WERI-Rb-1 (cell line): ENCODE data around the gene CD8B.
"Not testable (repeated sequence)": the region's sequence is repeated elsewhere in the genome, so short reads cannot be mapped to it uniquely, and the experiment has no call there.

Experiments used
- DNase-seq: peaks from one replicate; pipeline ENCODE4 v3.0.0-alpha.2; 2020
- H3K27ac ChIP-seq: fragments of 250-450 bp; sonication (Bioruptor Pico); 2 replicates; pipeline ENCODE4 v1.5.1; 2020; ENCODE audit warnings: mild to moderate bottlenecking, moderate library complexity
- H3K27me3 ChIP-seq: fragments of 250-450 bp; sonication (Bioruptor Pico); 2 replicates; pipeline ENCODE4 v1.5.1; 2021; ENCODE audit warnings: mild to moderate bottlenecking, low read depth, moderate library complexity; ENCODE audit not compliant: insufficient read depth, severe bottlenecking
- H3K36me3 ChIP-seq: fragments of 250-450 bp; sonication (Bioruptor Pico); 2 replicates; pipeline ENCODE4 v1.5.1; 2020; ENCODE audit warnings: mild to moderate bottlenecking, moderate library complexity
- H3K4me3 ChIP-seq: 2 replicates; pipeline ENCODE4 v1.5.1; 2011; ENCODE audit warnings: low read depth, mild to moderate bottlenecking, control low read depth, low read length
- H3K9me3 ChIP-seq: fragments of 250-450 bp; sonication (Bioruptor Pico); 2 replicates; pipeline ENCODE4 v1.5.1; 2021; ENCODE audit warnings: mild to moderate bottlenecking, moderate library complexity; ENCODE audit not compliant: severe bottlenecking
- TF ChIP-seq, protein P1 (sequence below): IDR thresholded peaks from 2 replicates; pipeline ENCODE4 v1.5.1; 2011; ENCODE audit warnings: low read depth, mild to moderate bottlenecking, control low read depth, inconsistent platforms, low read length

CD8B gene

DNA sequence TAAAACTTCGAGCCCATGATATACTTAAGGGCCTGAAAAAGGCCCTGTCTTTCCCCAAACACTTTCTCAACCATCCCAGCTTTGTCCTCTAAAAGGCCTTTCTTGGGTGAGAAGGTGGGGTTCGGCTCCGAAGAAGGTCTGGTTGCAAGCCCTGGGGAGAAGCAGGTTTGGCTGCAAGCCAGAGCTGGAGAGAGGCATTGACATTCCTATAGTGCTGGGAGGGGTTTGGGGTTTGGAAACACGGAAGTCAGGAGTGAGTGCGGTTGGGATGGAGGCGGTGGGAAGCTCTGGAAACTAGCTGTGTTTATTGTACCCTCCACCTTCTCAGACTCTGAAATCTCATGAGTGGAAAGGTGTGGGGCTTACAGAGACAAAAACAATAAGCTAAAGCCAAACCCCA lies 5.7 kb downstream of the CD8B start:
- not testable (repeated sequence) for DNase-seq, H3K27me3 ChIP-seq

DNA sequence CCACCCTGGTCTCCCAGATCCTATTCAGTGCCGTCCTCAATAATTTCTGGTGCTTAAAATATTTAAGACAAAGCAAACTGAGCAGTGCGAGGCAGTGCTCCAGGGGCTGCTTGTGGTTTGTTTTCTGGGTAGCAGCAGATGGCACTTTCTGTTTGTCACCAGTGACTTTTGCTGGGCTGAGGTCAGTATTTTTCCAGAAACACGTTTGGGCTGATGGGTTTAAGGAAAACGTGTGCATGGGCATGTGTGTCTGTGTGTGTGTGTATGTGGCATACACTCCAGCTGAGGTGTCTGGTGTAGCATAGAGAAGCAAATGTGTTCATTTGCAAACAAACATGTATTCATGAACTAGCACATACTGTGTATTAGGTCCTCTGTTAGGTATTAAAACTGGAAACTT lies 10.1 kb downstream of the CD8B start:
- not testable (repeated sequence) for DNase-seq, H3K4me3 ChIP-seq, H3K9me3 ChIP-seq, H3K27me3 ChIP-seq, H3K27ac ChIP-seq, H3K36me3 ChIP-seq

More for the DNA sequence above, 5.7 kb downstream of the CD8B start:
- H3K4me3 ChIP-seq, H3K36me3 ChIP-seq, H3K27ac ChIP-seq, H3K9me3 ChIP-seq: not testable (repeated sequence)

DNA sequence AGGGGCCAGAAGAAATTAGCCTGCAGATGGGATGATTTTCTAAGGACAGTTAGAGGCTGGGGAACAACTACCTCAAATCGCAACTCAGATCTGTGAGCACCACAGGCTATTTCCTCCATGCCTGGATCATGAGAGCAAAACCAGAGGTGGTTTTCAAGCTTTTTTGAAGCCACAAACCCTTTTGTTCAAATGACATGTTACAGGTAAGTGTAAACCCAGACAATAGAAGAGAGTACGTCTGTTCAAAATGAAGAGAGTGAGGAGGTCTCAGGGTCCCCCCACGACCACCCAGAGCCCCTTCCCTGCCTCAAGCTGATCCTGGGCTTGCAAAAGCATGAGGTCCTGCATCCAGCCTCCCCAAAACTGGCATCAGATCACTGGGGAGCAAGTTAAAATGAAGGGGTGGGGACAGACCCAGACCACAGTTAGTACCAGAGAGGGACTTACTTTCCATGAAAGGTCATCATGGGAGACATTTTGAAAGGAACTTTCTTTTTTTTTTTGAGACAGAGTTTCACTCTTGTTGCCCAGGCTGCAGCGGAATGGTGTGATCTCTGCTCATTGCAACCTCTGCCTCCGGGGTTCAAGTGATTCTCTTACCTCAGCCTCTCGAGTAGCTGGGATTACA lies 19.0 kb downstream of the CD8B start:
- not testable (repeated sequence) for DNase-seq, H3K36me3 ChIP-seq, H3K27me3 ChIP-seq, H3K27ac ChIP-seq, H3K9me3 ChIP-seq, H3K4me3 ChIP-seq

DNA sequence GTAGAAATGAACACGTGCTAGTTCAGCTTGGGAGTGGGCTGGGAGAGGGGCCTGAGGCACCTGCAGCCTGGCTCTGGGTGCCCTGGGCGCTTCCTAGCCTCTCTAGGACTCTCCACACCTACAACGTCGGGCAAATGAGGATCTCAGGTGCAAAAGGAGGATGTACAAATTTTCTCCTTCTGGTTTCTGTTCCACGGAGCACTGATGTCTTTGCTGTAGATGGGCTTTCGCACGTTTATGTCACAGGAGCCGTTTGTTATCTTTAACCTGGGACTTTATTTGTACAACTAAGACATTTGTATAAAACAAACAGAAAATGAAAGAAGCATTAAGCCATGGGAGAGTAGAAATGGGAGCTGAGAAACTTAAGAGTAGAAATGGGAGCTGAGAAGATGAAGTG lies 20.4 kb downstream of the CD8B start:
- H3K27me3 ChIP-seq, DNase-seq, H3K27ac ChIP-seq, H3K36me3 ChIP-seq, H3K9me3 ChIP-seq, H3K4me3 ChIP-seq: not testable (repeated sequence)

DNA sequence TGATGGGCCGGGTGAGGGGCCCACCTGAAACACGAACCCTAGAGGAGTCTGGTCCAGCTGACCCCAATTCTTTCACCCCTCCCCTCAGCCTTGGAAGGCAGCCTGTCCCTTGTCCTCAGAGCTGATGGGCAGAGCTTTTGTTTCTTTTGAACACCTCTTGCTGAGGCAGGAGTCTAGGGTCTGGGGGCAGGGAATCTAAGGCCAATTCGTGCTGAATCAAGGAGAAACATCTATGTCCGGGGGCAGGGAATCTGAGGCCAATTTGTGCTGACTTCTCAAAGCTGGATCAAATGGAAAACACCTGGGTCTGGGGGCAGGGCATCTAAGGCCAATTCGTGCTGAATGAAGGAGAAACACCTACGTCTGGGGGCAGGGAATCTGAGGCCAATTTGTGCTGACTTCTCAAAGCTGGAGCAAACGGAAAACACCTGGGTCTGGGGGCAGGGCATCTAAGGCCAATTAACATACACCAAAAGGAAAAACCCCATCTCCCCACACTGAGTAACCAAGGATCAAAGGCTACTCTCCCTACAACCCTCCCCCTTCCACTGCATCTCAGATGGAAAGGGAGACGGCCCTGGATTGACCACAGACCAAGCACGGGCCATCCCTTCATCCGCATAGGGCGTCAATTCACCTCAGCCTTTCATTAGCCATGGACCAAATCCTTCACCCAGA lies 21.7 kb downstream of the CD8B start:
- not testable (repeated sequence) for H3K27me3 ChIP-seq, H3K4me3 ChIP-seq, H3K36me3 ChIP-seq, H3K9me3 ChIP-seq, H3K27ac ChIP-seq, DNase-seq

DNA sequence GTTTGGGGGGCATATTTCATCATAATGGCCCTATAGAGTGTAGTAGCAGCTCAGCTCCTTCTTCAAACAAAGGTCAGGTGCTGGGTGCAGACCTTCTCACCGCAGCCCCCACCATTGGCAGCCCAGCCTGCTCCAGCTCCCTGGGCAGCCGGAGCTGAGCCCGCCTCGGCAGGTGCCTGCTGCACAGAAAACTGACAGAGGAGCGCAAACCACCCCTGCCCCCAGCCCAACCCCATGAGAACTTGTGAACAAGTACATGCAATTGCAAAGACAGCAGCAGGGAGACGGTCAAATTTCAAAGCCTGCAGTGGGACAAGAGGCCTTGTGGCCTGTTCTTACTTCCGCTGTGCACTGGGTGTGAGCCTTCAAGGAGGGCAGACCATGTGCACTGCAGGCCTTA lies 22.2 kb downstream of the CD8B start:
- not testable (repeated sequence) for DNase-seq, H3K9me3 ChIP-seq, H3K27me3 ChIP-seq, H3K4me3 ChIP-seq, H3K36me3 ChIP-seq, H3K27ac ChIP-seq

DNA sequence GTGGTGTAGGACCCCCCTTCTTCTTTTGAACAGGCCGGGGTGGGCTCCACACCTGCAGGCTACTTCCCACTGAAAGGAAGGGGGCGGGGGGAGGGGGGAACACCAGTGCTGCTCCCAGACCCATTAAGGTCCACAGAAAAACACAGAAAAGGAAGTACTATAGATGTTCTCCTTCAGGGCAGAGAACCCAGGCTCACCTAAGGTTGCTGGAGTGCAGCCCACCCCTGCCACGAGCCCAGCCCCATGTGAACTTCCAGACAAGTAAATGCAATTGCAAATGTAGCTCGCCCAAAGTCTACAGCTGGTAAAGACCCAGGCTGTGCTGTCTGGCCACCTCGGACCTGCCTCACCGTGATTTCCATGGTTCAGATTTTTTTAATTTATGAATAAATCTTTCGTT lies 24.0 kb downstream of the CD8B start:
- not testable (repeated sequence) for H3K36me3 ChIP-seq, H3K4me3 ChIP-seq, H3K27me3 ChIP-seq, H3K9me3 ChIP-seq, DNase-seq, H3K27ac ChIP-seq

DNA sequence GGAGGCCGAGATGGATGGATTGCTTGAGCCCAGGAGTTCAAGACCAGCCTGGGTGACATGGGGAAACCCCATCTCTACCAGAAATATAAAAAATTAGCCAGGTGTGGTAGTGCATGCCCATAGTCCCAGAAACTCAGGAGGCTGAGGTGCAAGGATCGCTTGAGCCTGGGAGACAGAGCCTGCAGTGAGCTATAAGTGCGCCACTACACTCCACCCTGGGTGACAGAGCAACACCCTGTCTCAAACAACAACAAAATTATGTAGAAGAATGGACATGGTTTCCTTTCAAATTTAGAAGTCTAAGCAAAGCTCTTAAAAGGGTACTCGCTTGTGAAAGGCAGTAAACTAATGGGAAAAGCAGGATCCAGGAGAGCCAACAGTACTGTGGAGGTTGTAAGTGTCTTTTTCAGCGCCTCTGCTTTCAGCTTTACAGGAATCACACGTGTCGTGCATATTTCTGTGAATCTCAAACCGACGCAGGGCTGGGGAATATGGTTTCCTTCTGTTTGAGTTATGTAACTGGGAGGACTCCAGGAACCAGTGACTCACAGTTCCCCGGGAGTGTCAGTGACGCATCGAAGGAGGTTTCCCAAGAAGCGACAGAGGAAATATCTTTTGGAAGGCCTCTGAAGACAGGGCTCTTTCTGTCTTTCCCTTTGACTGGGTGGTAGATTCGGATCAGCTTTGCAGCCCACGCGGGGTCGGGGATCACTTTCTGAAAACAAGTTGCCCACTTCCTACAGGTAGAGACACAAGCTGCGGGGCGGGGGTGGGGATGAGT lies 24.6 kb downstream of the CD8B start:
- not testable (repeated sequence) for H3K27me3 ChIP-seq, H3K27ac ChIP-seq, H3K9me3 ChIP-seq, DNase-seq, H3K4me3 ChIP-seq, H3K36me3 ChIP-seq

DNA sequence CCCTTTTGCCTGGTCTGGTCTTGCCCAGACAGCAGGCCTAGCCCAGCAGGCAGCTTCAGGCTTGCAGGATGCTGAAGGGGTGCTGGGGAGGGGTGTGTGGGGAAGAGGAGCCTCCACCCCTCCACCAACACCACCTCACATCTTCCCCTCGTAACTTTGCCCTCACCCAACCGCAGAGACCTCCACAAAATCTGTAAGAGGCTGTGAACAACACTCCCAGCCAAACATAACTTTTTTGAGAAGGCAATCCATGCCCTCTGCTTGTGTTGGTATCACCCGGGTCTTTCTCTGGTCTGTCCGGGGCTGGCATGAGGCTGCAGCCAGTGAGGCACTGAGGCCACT lies 26.2 kb downstream of the CD8B start:
- H3K27ac ChIP-seq, H3K27me3 ChIP-seq, H3K36me3 ChIP-seq, H3K9me3 ChIP-seq, H3K4me3 ChIP-seq, DNase-seq: not testable (repeated sequence)

DNA sequence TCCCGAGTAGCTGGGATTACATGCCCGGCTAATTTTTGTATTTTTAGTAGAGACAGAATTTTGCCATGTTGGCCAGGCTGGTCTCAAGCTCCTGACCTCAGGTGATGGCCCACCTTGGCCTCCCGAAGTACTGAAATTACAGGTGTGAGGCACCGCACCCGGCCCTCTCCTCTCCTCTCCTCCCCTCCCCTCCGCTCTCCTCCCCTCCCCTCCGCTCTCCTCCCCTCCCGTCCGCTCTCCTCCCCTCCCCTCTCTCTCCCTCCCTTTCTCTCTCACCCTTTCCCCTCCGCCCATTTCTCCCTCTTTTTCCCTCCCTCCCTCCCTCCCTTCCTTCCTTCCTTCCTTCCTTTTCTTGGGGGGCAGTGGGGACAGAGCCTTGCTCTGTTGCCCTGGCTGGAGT lies 28.4 kb downstream of the CD8B start:
- H3K36me3 ChIP-seq: no peaks in the 10 kb centered on the region
- H3K27me3 ChIP-seq: no peaks in the 10 kb centered on the region
- H3K4me3 ChIP-seq: no peak overlapping the region
- no peaks in the 10 kb centered on the region for H3K9me3 ChIP-seq
- no peak overlapping the region for H3K27ac ChIP-seq
- TF ChIP-seq, protein P1, sequence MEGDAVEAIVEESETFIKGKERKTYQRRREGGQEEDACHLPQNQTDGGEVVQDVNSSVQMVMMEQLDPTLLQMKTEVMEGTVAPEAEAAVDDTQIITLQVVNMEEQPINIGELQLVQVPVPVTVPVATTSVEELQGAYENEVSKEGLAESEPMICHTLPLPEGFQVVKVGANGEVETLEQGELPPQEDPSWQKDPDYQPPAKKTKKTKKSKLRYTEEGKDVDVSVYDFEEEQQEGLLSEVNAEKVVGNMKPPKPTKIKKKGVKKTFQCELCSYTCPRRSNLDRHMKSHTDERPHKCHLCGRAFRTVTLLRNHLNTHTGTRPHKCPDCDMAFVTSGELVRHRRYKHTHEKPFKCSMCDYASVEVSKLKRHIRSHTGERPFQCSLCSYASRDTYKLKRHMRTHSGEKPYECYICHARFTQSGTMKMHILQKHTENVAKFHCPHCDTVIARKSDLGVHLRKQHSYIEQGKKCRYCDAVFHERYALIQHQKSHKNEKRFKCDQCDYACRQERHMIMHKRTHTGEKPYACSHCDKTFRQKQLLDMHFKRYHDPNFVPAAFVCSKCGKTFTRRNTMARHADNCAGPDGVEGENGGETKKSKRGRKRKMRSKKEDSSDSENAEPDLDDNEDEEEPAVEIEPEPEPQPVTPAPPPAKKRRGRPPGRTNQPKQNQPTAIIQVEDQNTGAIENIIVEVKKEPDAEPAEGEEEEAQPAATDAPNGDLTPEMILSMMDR: no peak
- DNase-seq: no peak
